Spinal cord (tissue), 10 donors: ENCODE data around the gene TRUB2. TPM values are rescaled to one million over a fixed set of nuclear protein-coding genes. Genes with fewer than 3 reads are reported as not detected.
"Not testable (repeated sequence)": the region's sequence is repeated elsewhere in the genome, so short reads cannot be mapped to it uniquely, and the experiment has no call there.

Source experiments
- DNase-seq, 6 donors: peaks; one replicate each; pipeline versions ENCODE4 v3.0.0 to v3.0.0-alpha.2; 2013 to 2015; ENCODE audit warnings: low spot score in 6 of 6, low read depth in 4 of 6
- H3K27ac ChIP-seq: one replicate; pipeline ENCODE4 v1.5.1; 2013; ENCODE audit warnings: low read depth, low read length, control low read depth
- H3K27me3 ChIP-seq: one replicate; pipeline ENCODE4 v1.6.1; 2013; ENCODE audit warnings: low read length; ENCODE audit not compliant: control insufficient read depth, insufficient read depth
- H3K36me3 ChIP-seq: one replicate; pipeline ENCODE4 v1.6.1; 2013; ENCODE audit warnings: low read length; ENCODE audit not compliant: control insufficient read depth, insufficient read depth
- H3K4me1 ChIP-seq: one replicate; pipeline ENCODE4 v1.6.1; 2013; ENCODE audit warnings: low read length; ENCODE audit not compliant: control insufficient read depth, insufficient read depth
- H3K4me3 ChIP-seq: one replicate; pipeline ENCODE4 v1.5.1; 2013; ENCODE audit warnings: low read depth, low read length, control low read depth
- H3K9me3 ChIP-seq: one replicate; pipeline ENCODE4 v1.6.1; 2013; ENCODE audit warnings: low read length; ENCODE audit not compliant: control insufficient read depth, insufficient read depth
- WGBS: methylation state at CpG from one replicate; pipeline ENCODE4 v1.1.5; 2013; ENCODE audit warnings: missing lambda C conversion rate; ENCODE audit not compliant: insufficient coverage; 5-methylcytosine and 5-hydroxymethylcytosine counted together
- polyA plus RNA-seq, 2 donors: library from polyadenylated mRNA; unstranded; fragments of 120-200 nt; gene quantifications; one replicate each; pipeline ENCODE4 v1.2.1, GENCODE V29; 2013; ENCODE audit not compliant: insufficient read length in 2 of 2
- total RNA-seq, 2 donors: library from RNA; depleted of rRNA in 1 of 2; stranded (reverse); fragments of 120-200 nt in 1 of 2; fragments of >200 nt in 1 of 2; gene quantifications; one replicate each; pipeline versions ENCODE4 v1.2.3 to v1.2.4, GENCODE V29; 2013 to 2014
- donor health status: healthy.

TRUB2 gene
- total and polyA plus RNA-seq, 4 donors, result 20.5 to 46.3 (median 39.7) TPM

GRCh38 chr9:128288273-128289004 is 33.8 kb downstream of the TRUB2 start:
- no peak overlapping the region for H3K4me3 ChIP-seq
- H3K27ac ChIP-seq, result no peak overlapping the region
- H3K36me3 ChIP-seq, result peaks cover 30% of the 10 kb centered on the region
- H3K4me1 ChIP-seq, result peaks cover 11% of the 10 kb centered on the region
- H3K27me3 ChIP-seq, result no peaks in the 10 kb centered on the region
- H3K9me3 ChIP-seq, result no peaks in the 10 kb centered on the region
- WGBS, result 82% methylated on average over 5 of the region's 11 CpGs
- DNase-seq, result no peak

GRCh38 chr9:128286440-128286839 is 35.8 kb downstream of the TRUB2 start:
- H3K4me3 ChIP-seq, result no peak overlapping the region
- H3K4me1 ChIP-seq, result peaks cover 11% of the 10 kb centered on the region
- DNase-seq, result peak; percentile 41 to 94 (median 70)
- H3K27ac ChIP-seq, result peak overlapping the region; percentile 52
- no peaks in the 10 kb centered on the region for H3K27me3 ChIP-seq
- 26% methylated on average over 5 of the region's 6 CpGs for WGBS
- H3K36me3 ChIP-seq, result peaks cover 30% of the 10 kb centered on the region
- H3K9me3 ChIP-seq, result no peaks in the 10 kb centered on the region

GRCh38 chr9:128285033-128285784 is 37.0 kb downstream of the TRUB2 start:
- Histone ChIP-seq H3K9me3 (no peaks in the 10 kb centered on the region), H3K36me3 (peaks cover 33% of the 10 kb centered on the region), H3K4me1 (peaks cover 11% of the 10 kb centered on the region), H3K27ac (no peak overlapping the region), H3K27me3 (no peaks in the 10 kb centered on the region), H3K4me3 (no peak overlapping the region)
- no peak for DNase-seq
- WGBS, result 96% methylated on average over 10 of the region's 12 CpGs

GRCh38 chr9:128282500-128282899 is 39.7 kb downstream of the TRUB2 start:
- H3K9me3 ChIP-seq, result no peaks in the 10 kb centered on the region
- DNase-seq, result no peak
- WGBS, result 89% methylated on average over 6 of the region's 6 CpGs
- peaks cover 18% of the 10 kb centered on the region for H3K36me3 ChIP-seq
- no peaks in the 10 kb centered on the region for H3K27me3 ChIP-seq
- no peak overlapping the region for H3K4me3 ChIP-seq
- H3K27ac ChIP-seq, result no peak overlapping the region
- peaks cover 14% of the 10 kb centered on the region for H3K4me1 ChIP-seq

DNA sequence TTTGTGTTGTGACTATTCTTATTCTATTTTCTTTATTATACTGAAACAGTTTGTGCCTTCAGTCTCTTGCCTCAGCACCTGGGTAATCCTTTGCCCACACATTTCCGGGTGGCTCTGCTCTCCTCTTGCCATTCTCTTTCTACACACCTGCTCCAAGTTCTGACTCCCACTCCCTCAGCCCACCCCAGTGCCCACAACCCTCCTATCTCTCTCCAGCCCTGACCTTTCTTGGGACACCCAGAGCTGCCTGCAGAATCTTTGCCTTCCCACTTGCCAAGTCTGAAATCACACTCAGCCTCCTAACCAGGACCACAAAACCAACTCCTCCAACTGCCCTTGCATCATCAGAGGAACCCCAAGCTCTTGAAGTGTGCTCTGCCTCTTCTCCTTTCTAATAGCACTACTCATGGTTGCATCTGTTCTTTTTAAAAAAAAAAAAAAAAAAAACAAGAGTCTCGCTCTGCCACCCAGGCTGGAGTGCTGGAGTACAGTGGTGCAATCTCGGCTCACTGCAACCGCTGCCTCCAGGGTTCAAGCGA is 42.1 kb downstream of the TRUB2 start:
- H3K27me3 ChIP-seq, result no peaks in the 10 kb centered on the region
- no peak overlapping the region for H3K4me3 ChIP-seq
- 100% methylated on average over 3 of the region's 5 CpGs for WGBS
- H3K27ac ChIP-seq, result no peak overlapping the region
- H3K9me3 ChIP-seq, result no peaks in the 10 kb centered on the region
- DNase-seq, result no peak
- H3K36me3 ChIP-seq, result peaks cover 8% of the 10 kb centered on the region
- H3K4me1 ChIP-seq, result peaks cover 17% of the 10 kb centered on the region

DNA sequence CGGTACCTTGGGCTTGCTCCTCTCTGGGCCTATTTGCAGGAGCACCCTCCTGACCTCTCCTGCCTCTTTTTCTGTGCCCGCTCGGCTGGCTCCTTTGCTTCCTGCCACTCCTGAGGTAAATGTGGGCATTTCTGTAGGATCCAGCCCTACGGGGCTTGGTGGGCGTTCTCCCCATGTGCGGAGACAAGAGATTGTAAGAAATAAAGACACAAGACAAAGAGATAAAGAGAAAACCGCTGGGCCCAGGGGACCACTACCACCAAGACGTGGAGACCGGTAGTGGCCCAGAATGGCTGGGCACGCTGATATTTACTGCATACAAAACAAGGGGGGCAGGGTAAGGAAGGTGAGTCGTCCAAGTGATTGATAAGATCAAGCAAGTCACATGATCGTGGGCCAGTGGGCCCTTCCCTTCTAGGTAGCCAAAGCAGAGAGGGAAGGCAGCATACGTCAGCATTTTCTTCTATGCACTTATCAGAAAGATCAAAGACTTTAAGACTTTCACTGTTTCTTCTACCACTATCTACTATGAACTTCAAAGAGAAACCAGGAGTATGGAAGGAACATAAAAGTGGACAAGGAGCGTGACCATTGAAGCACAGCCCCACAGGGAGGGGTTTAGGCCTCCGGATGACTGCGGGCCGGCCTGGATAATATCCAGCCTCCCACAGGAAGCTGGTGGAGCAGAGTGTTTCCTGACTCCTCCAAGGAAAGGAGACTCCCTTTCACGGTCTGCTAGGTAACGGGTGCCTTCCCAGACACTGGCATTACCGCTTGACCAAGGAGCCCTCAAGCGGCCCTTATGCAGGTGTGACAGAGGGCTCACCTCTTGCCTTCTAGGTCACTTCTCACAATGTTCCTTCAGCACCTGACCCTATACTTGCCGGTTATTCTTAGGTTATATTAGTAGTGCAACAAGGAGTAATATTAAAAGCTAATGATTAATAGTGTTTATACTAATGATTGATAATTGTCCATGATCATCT is 42.9 kb downstream of the TRUB2 start:
- H3K4me3 ChIP-seq, H3K27me3 ChIP-seq, H3K9me3 ChIP-seq, DNase-seq, H3K27ac ChIP-seq, H3K36me3 ChIP-seq: not testable (repeated sequence)
- 90% methylated on average over 11 of the region's 22 CpGs for WGBS
- peaks cover 19% of the 10 kb centered on the region for H3K4me1 ChIP-seq

GRCh38 chr9:128276574-128277270 is 45.5 kb downstream of the TRUB2 start:
- H3K27ac ChIP-seq, result peak overlapping the region; percentile 84
- H3K27me3 ChIP-seq, result no peaks in the 10 kb centered on the region
- peak in 1 of 6 donors; percentile 76 for DNase-seq
- 7% methylated on average over 23 of the region's 23 CpGs for WGBS
- peak overlapping the region; percentile 92 for H3K4me3 ChIP-seq
- no peaks in the 10 kb centered on the region for H3K9me3 ChIP-seq
- peaks cover 19% of the 10 kb centered on the region for H3K4me1 ChIP-seq
- H3K36me3 ChIP-seq, result peaks cover 19% of the 10 kb centered on the region

DNA sequence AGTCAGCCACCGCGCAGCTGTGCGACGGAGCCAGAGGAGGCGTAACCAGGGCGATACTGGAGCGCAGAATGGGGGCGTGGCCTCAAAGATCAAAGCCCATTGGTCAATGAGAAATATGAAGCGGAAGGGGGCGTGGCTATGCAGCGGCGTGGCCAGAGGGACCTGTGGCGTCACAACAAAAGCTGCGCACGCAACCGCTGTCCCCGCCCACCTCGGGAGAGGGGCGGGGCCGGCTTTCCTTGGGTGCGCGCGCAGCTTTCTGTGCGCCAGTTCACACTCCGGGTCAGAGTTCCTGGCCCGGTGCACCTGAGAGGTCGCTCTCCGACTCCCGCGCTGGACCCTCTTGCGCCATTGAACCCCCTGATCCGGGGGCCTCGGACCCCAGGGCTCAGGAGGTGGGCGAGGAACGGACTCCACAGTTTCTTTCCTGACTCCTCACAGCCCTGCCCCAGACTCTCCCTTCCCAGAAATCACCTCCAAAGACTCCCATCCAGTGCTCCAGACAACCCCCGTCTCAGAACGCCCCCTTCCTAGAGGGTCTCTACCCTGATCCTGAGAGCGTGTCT is 46.2 kb downstream of the TRUB2 start, which contains the start of gene SWI5:
Gene SWI5, plus strand, starts transcription at position 269 of the 566 bp plus-strand sequence.
- no peaks in the 10 kb centered on the region for H3K27me3 ChIP-seq
- peaks cover 19% of the 10 kb centered on the region for H3K4me1 ChIP-seq
- DNase-seq, result peak; percentile 99 to 100 (median 100)
- H3K36me3 ChIP-seq, result peaks cover 24% of the 10 kb centered on the region
- 0% methylated on average over 38 of the region's 38 CpGs for WGBS
- H3K4me3 ChIP-seq, result peak within 1 kb of the TSS; percentile 98
- peak within 1 kb of the TSS; percentile 88 for H3K27ac ChIP-seq
- H3K9me3 ChIP-seq, result no peaks in the 10 kb centered on the region
